ENCODE results near the gene PRG3.

DNA sequence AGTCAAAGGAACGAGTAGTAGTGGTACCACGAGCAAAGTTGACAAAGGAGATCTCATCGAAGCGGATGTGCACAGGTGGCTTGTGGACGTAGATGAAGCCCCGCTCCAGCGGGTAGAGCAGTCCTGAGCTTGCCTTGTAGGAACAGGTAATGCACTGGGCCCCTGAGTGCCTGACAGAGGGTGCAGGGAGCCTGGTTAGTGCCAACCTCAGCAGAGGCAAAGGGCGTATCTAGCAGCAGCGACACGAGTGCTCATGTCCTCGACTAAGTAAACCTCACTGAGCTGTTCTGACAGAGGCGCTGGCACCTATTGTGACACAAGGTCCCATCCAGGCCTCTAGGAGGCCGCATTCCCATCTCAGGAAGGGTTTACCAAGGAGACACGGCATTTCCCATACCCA lies 49.2 kb downstream of the PRG3 start:
- TF ChIP-seq, protein P1, sequence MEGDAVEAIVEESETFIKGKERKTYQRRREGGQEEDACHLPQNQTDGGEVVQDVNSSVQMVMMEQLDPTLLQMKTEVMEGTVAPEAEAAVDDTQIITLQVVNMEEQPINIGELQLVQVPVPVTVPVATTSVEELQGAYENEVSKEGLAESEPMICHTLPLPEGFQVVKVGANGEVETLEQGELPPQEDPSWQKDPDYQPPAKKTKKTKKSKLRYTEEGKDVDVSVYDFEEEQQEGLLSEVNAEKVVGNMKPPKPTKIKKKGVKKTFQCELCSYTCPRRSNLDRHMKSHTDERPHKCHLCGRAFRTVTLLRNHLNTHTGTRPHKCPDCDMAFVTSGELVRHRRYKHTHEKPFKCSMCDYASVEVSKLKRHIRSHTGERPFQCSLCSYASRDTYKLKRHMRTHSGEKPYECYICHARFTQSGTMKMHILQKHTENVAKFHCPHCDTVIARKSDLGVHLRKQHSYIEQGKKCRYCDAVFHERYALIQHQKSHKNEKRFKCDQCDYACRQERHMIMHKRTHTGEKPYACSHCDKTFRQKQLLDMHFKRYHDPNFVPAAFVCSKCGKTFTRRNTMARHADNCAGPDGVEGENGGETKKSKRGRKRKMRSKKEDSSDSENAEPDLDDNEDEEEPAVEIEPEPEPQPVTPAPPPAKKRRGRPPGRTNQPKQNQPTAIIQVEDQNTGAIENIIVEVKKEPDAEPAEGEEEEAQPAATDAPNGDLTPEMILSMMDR (conservative IDR thresholded peaks at IDR 0.05) = no peak
- no peak for TF ChIP-seq EZH2 (IDR thresholded peaks at IDR 0.05; ENCODE audit: low read depth)

All from PC-9 (cell line).